Measurements from ENCODE around the gene M1AP. TPM values are rescaled to one million over a fixed set of nuclear protein-coding genes. Genes with fewer than 3 reads are reported as not detected.
A peak's percentile ranks its signal among the peaks of the same experiment; 100 is the strongest.

M1AP gene
- total and polyA plus RNA-seq, 7 donors = 0.01 to 0.21 TPM; not detected in 5

- peak in 1 of 4 donors; percentile 24 for ATAC-seq
- Histone ChIP-seq H3K27ac (peak overlapping the region; percentile 60), H3K4me3 (peak overlapping the region; percentile 68), H3K4me1 (peaks cover 6% of the 10 kb centered on the region), H3K27me3 (ENCODE audit: insufficient read depth in 3 of 3, low read length in 2 of 3) (peaks cover 0 to 38% (median 7%) of the 10 kb centered on the region in 3 donors), H3K9me3 (no peaks in the 10 kb centered on the region), H3K36me3 (ENCODE audit: insufficient read depth in 1 of 2, low read depth in 1 of 2) (no peaks in the 10 kb centered on the region)
- intact Hi-C loops (cut with DNase I) = no loop called here
- DNase-seq = no peak
- TF ChIP-seq, protein P1, sequence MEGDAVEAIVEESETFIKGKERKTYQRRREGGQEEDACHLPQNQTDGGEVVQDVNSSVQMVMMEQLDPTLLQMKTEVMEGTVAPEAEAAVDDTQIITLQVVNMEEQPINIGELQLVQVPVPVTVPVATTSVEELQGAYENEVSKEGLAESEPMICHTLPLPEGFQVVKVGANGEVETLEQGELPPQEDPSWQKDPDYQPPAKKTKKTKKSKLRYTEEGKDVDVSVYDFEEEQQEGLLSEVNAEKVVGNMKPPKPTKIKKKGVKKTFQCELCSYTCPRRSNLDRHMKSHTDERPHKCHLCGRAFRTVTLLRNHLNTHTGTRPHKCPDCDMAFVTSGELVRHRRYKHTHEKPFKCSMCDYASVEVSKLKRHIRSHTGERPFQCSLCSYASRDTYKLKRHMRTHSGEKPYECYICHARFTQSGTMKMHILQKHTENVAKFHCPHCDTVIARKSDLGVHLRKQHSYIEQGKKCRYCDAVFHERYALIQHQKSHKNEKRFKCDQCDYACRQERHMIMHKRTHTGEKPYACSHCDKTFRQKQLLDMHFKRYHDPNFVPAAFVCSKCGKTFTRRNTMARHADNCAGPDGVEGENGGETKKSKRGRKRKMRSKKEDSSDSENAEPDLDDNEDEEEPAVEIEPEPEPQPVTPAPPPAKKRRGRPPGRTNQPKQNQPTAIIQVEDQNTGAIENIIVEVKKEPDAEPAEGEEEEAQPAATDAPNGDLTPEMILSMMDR (IDR thresholded peaks at IDR 0.05) = no peak
- WGBS, 3 donors = 8 to 10% (median 8%) methylated on average over 25 to 26 of the region's 26 CpGs
Measured at GRCh38 chr2:74548285-74548899, 99.7 kb downstream of the M1AP start.

- ATAC-seq (no peak), DNase-seq (no peak)
- no peaks in the 10 kb centered on the region for H3K36me3 ChIP-seq (ENCODE audit: insufficient read depth in 1 of 2, low read depth in 1 of 2)
- TF ChIP-seq, protein P1 (IDR thresholded peaks at IDR 0.05) = no peak
- 89 to 94% (median 90%) methylated on average over 3 of the region's 3 CpGs for WGBS, 3 donors
- no peak overlapping the region for H3K27ac ChIP-seq
- intact Hi-C loops (cut with DNase I) = no loop called here
- H3K9me3 ChIP-seq = no peaks in the 10 kb centered on the region
- peaks cover 0 to 25% (median 4%) of the 10 kb centered on the region in 3 donors for H3K27me3 ChIP-seq (ENCODE audit: insufficient read depth in 3 of 3, low read length in 2 of 3)
- peaks cover 6% of the 10 kb centered on the region for H3K4me1 ChIP-seq
- H3K4me3 ChIP-seq = no peak overlapping the region
Measured at GRCh38 chr2:74546004-74546403, 102.1 kb downstream of the M1AP start.

GRCh38 chr2:74544634-74545033 is 103.5 kb downstream of the M1AP start:
- peaks cover 0 to 16% (median 4%) of the 10 kb centered on the region in 3 donors for H3K27me3 ChIP-seq (ENCODE audit: insufficient read depth in 3 of 3, low read length in 2 of 3)
- TF ChIP-seq, protein P1 (IDR thresholded peaks at IDR 0.05) = no peak
- H3K9me3 ChIP-seq = no peaks in the 10 kb centered on the region
- H3K27ac ChIP-seq = no peak overlapping the region
- H3K36me3 ChIP-seq (ENCODE audit: insufficient read depth in 1 of 2, low read depth in 1 of 2) = no peaks in the 10 kb centered on the region
- no peak for DNase-seq
- WGBS, 3 donors = 90 to 92% (median 91%) methylated on average over 3 of the region's 3 CpGs
- H3K4me3 ChIP-seq = no peak overlapping the region
- intact Hi-C loops (cut with DNase I) = no loop called here
- no peak for ATAC-seq
- H3K4me1 ChIP-seq = peaks cover 6% of the 10 kb centered on the region

DNA sequence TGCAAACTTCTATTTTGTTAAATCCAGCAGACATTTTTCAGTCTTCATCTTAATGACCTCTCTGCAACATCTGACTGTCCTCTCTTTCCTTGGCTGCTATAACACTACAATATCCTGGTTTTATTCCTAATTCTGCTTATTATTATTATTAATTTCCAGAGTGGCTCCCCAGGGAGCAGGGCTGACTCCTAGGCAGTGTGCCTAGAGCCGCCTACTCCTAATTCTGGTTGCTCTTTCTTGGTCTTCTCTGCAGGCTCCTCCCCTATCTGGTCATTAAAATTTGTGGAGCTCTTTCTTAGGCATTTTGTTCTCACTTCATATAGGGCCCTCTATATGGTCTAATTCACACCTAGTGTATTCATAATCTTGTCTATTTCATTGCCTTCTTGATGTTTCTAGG is 105.2 kb downstream of the M1AP start:
- WGBS, 3 donors = 74 to 88% (median 79%) methylated on average over 1 of the region's 1 CpG
- Histone ChIP-seq H3K36me3 (ENCODE audit: insufficient read depth in 1 of 2, low read depth in 1 of 2) (no peaks in the 10 kb centered on the region), H3K27ac (no peak overlapping the region), H3K4me3 (no peak overlapping the region), H3K4me1 (no peaks in the 10 kb centered on the region), H3K9me3 (no peaks in the 10 kb centered on the region), H3K27me3 (ENCODE audit: insufficient read depth in 3 of 3, low read length in 2 of 3) (no peaks in the 10 kb centered on the region)
- DNase-seq (no peak), ATAC-seq (no peak)
- intact Hi-C loops (cut with DNase I) = no loop called here
- TF ChIP-seq, protein P1 (IDR thresholded peaks at IDR 0.05) = no peak

- Histone ChIP-seq H3K27ac (peak overlapping the region; percentile 23), H3K27me3 (ENCODE audit: insufficient read depth in 3 of 3, low read length in 2 of 3) (no peaks in the 10 kb centered on the region), H3K4me1 (no peaks in the 10 kb centered on the region), H3K9me3 (no peaks in the 10 kb centered on the region), H3K4me3 (no peak overlapping the region), H3K36me3 (ENCODE audit: insufficient read depth in 1 of 2, low read depth in 1 of 2) (no peaks in the 10 kb centered on the region)
- intact Hi-C loops (cut with DNase I) = no loop called here
- TF ChIP-seq, protein P1 (IDR thresholded peaks at IDR 0.05) = no peak
- 31 to 48% (median 36%) methylated on average over 5 of the region's 5 CpGs for WGBS, 3 donors
- ATAC-seq = peak in 3 of 4 donors; percentile 28 to 55 (median 54)
- peak; percentile 73 to 78 for DNase-seq
Measured at GRCh38 chr2:74540291-74540690, 107.8 kb downstream of the M1AP start.

Measured in psoas muscle (tissue), 8 donors.